Endodermal cell (in vitro differentiated cells): ENCODE data around the gene NDUFA7. TPM values are rescaled to one million over a fixed set of nuclear protein-coding genes. Genes with fewer than 3 reads are reported as not detected.
A peak's percentile ranks its signal among the peaks of the same experiment; 100 is the strongest.
"Not testable (repeated sequence)": the region's sequence is repeated elsewhere in the genome, so short reads cannot be mapped to it uniquely, and the experiment has no call there.

Source experiments
- DNase-seq: peaks from one replicate; pipeline ENCODE4 v3.0.0-alpha.2; 2017
- H3K27ac ChIP-seq: 2 replicates; pipeline ENCODE4 v1.5.1; 2013; ENCODE audit warnings: mild to moderate bottlenecking, low read depth, low read length, moderate library complexity
- H3K27me3 ChIP-seq: 2 replicates; pipeline ENCODE4 v1.6.1; 2013; ENCODE audit warnings: mild to moderate bottlenecking, low read length, moderate library complexity; ENCODE audit not compliant: insufficient read depth, control insufficient read depth, poor library complexity, severe bottlenecking
- H3K36me3 ChIP-seq: 2 replicates; pipeline ENCODE4 v1.7.0; 2013; ENCODE audit warnings: mild to moderate bottlenecking, low read length, moderate library complexity; ENCODE audit not compliant: control insufficient read depth, insufficient read depth
- H3K4me1 ChIP-seq: one replicate; pipeline ENCODE4 v1.7.0; 2013; ENCODE audit warnings: low read length; ENCODE audit not compliant: control insufficient read depth, insufficient read depth
- H3K4me3 ChIP-seq: 2 replicates; pipeline ENCODE4 v1.5.1; 2013; ENCODE audit warnings: mild to moderate bottlenecking, low read length, moderate library complexity
- H3K9ac ChIP-seq: 2 replicates; pipeline ENCODE4 v1.6.1; 2013; ENCODE audit warnings: mild to moderate bottlenecking, low read length, moderate library complexity; ENCODE audit not compliant: poor library complexity, severe bottlenecking; ENCODE audit errors: extremely low read depth
- H3K9me3 ChIP-seq: 2 replicates; pipeline ENCODE4 v1.6.1; 2013; ENCODE audit warnings: mild to moderate bottlenecking, low read length, moderate library complexity; ENCODE audit not compliant: control insufficient read depth
- H3K27ac Mint-ChIP-seq: 2 replicates; pipeline ENCODE4 v1.8.0; 2020; ENCODE audit warnings: mixed read lengths
- H3K27me3 Mint-ChIP-seq: 2 replicates; pipeline ENCODE4 v1.8.0; 2021; ENCODE audit warnings: mild to moderate bottlenecking, mixed read lengths; ENCODE audit not compliant: insufficient read depth
- H3K36me3 Mint-ChIP-seq: 2 replicates; pipeline ENCODE4 v1.8.0; 2020; ENCODE audit warnings: low read depth, mixed read lengths
- H3K4me1 Mint-ChIP-seq: 2 replicates; pipeline ENCODE4 v1.8.0; 2020; ENCODE audit warnings: mixed read lengths
- H3K4me3 Mint-ChIP-seq: 2 replicates; pipeline ENCODE4 v1.8.0; 2020; ENCODE audit warnings: mild to moderate bottlenecking, moderate library complexity, mixed read lengths
- H3K9me3 Mint-ChIP-seq: 2 replicates; pipeline ENCODE4 v1.8.0; 2020; ENCODE audit warnings: mild to moderate bottlenecking, mixed read lengths
- WGBS, 2 experiments: methylation state at CpG; one replicate each; pipeline versions ENCODE4 v1.1.5 to v1.1.7; 2013; ENCODE audit warnings: missing lambda C conversion rate in 2 of 2, mixed read lengths in 1 of 2; ENCODE audit not compliant: insufficient coverage in 1 of 2, insufficient read length in 1 of 2; 5-methylcytosine and 5-hydroxymethylcytosine counted together
- total RNA-seq, 2 donors: library from RNA; stranded (reverse); fragmentation: NEBNext Ultra II Directional in 1 of 2; extraction: Animal tissue kit (Norgen Biotek cat#: 25700) in 1 of 2; gene quantifications; 2 replicates in 1 of 2; 3 replicates in 1 of 2; pipeline ENCODE4 v1.2.1, GENCODE V29; 2021
- TF ChIP-seq, protein P1 (sequence below): fragments of 200-600 bp; sonication (generic); conservative IDR thresholded peaks from 2 replicates; pipeline ENCODE4 v1.5.0; 2021; ENCODE audit warnings: antibody characterized with exemption, mild to moderate bottlenecking

The NDUFA7 gene
- total RNA-seq, 2 donors from 2014 or later = 75.7 to 86.2 TPM

DNA sequence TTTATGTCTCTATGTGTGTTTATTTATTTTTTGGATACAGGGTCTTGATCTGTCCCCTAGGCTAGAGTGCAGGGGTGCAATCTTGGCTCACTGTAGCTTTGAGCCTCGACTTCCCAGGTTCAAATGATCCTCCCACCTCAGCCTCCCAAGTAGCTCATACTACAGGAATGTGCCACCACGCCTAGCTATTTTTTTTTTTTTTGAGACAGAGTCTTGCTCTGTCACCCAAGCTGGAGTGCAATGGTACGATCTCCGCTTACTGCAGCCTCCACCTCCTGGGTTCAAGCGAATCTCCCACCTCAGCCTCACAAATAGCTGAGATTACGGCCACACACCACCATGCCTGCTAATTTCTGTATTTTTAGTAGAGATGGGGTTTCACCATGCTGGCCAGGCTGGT is 37.8 kb upstream of the NDUFA7 start:
- Mint-ChIP-seq H3K27me3 (peaks cover 24% of the 10 kb centered on the region), H3K27ac (no peak overlapping the region), H3K9me3 (peaks cover 5% of the 10 kb centered on the region), H3K4me3 (no peak overlapping the region), H3K4me1 (peaks cover 3% of the 10 kb centered on the region), H3K36me3 (no peaks in the 10 kb centered on the region)
- WGBS, 2 experiments = 63 to 93% methylated on average over 3 to 6 of the region's 6 CpGs
- H3K27me3 ChIP-seq = peaks cover 6% of the 10 kb centered on the region
- H3K4me1 ChIP-seq = no peaks in the 10 kb centered on the region
- no peaks in the 10 kb centered on the region for H3K36me3 ChIP-seq
- no peak overlapping the region for H3K27ac ChIP-seq
- no peaks in the 10 kb centered on the region for H3K9me3 ChIP-seq
- no peak for DNase-seq
- no peak overlapping the region for H3K9ac ChIP-seq
- H3K4me3 ChIP-seq = no peak overlapping the region
- TF ChIP-seq, protein P1, sequence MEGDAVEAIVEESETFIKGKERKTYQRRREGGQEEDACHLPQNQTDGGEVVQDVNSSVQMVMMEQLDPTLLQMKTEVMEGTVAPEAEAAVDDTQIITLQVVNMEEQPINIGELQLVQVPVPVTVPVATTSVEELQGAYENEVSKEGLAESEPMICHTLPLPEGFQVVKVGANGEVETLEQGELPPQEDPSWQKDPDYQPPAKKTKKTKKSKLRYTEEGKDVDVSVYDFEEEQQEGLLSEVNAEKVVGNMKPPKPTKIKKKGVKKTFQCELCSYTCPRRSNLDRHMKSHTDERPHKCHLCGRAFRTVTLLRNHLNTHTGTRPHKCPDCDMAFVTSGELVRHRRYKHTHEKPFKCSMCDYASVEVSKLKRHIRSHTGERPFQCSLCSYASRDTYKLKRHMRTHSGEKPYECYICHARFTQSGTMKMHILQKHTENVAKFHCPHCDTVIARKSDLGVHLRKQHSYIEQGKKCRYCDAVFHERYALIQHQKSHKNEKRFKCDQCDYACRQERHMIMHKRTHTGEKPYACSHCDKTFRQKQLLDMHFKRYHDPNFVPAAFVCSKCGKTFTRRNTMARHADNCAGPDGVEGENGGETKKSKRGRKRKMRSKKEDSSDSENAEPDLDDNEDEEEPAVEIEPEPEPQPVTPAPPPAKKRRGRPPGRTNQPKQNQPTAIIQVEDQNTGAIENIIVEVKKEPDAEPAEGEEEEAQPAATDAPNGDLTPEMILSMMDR = no peak

- Histone ChIP-seq H3K27ac (no peak overlapping the region), H3K27me3 (no peaks in the 10 kb centered on the region), H3K4me3 (no peak overlapping the region), H3K9me3 (no peaks in the 10 kb centered on the region), H3K36me3 (no peaks in the 10 kb centered on the region), H3K4me1 (no peaks in the 10 kb centered on the region), H3K9ac (no peak overlapping the region)
- WGBS, 2 experiments = 89 to 97% methylated on average over 3 to 4 of the region's 4 CpGs
- TF ChIP-seq, protein P1 = no peak
- no peak for DNase-seq
- peaks cover 11% of the 10 kb centered on the region for H3K27me3 Mint-ChIP-seq
- H3K27ac Mint-ChIP-seq = no peak overlapping the region
- H3K4me3 Mint-ChIP-seq = no peak overlapping the region
- peaks cover 5% of the 10 kb centered on the region for H3K9me3 Mint-ChIP-seq
- no peaks in the 10 kb centered on the region for H3K36me3 Mint-ChIP-seq
- no peaks in the 10 kb centered on the region for H3K4me1 Mint-ChIP-seq
Observed at GRCh38 chr19:8357007-8357521, 35.9 kb upstream of the NDUFA7 start.

- 88 to 91% methylated on average over 5 to 6 of the region's 6 CpGs for WGBS, 2 experiments
- Histone ChIP-seq H3K27ac (no peak overlapping the region), H3K9ac (no peak overlapping the region), H3K9me3 (no peaks in the 10 kb centered on the region), H3K4me3 (no peak overlapping the region), H3K27me3 (no peaks in the 10 kb centered on the region), H3K4me1 (no peaks in the 10 kb centered on the region), H3K36me3 (no peaks in the 10 kb centered on the region)
- TF ChIP-seq, protein P1 = no peak
- Mint-ChIP-seq H3K4me3 (no peak overlapping the region), H3K4me1 (no peaks in the 10 kb centered on the region), H3K9me3 (peaks cover 5% of the 10 kb centered on the region), H3K27me3 (peaks cover 16% of the 10 kb centered on the region), H3K27ac (no peak overlapping the region), H3K36me3 (no peaks in the 10 kb centered on the region)
- no peak for DNase-seq
Observed at GRCh38 chr19:8355631-8356402, 34.6 kb upstream of the NDUFA7 start.

DNA sequence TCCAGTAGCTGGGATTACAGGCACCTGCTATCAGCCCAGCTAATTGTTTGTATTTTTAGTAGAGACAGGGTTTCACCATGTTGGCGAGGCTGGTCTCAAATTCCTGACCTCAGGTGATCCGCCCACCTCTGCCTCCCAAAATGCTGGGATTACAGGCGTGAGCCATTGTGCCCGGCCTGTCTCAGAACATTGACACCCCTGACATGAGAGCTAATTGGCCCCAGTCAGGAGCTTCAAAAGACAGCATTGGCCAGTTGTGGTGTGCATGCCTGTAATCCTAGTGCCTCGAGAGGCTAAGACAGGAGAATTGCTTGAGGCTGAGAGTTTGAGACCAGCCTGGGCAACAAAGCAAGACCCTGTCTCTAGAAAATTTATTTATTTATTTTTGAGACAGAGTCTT is 31.7 kb upstream of the NDUFA7 start:
- not testable (repeated sequence) for H3K27ac ChIP-seq, H3K36me3 Mint-ChIP-seq, H3K4me3 Mint-ChIP-seq, H3K4me1 ChIP-seq, H3K9ac ChIP-seq, H3K4me3 ChIP-seq, H3K9me3 ChIP-seq, H3K36me3 ChIP-seq, H3K4me1 Mint-ChIP-seq, H3K27ac Mint-ChIP-seq, H3K27me3 ChIP-seq, H3K9me3 Mint-ChIP-seq
- peak; percentile 79 for DNase-seq
- 68% methylated on average over 4 to 5 of the region's 5 CpGs for WGBS, 2 experiments
- H3K27me3 Mint-ChIP-seq = peaks cover 24% of the 10 kb centered on the region
